Chondrocyte (in vitro differentiated cells): Measurements from ENCODE around the gene CNR2. TPM values are rescaled to one million over a fixed set of nuclear protein-coding genes. Genes with fewer than 3 reads are reported as not detected.

Source experiments
- DNase-seq: peaks from one replicate; pipeline ENCODE4 v3.0.0; 2021; ENCODE audit warnings: mixed read lengths, low spot score
- H3K27ac Mint-ChIP-seq: one replicate; pipeline ENCODE4 v1.8.0; 2021; ENCODE audit warnings: mild to moderate bottlenecking, moderate library complexity, mixed read lengths; ENCODE audit not compliant: unreplicated experiment
- H3K27me3 Mint-ChIP-seq: 2 replicates; pipeline ENCODE4 v1.8.0; 2021; ENCODE audit warnings: low read depth, mixed read lengths
- H3K36me3 Mint-ChIP-seq: 2 replicates; pipeline ENCODE4 v1.8.0; 2021; ENCODE audit warnings: low read depth, mixed read lengths
- H3K4me1 Mint-ChIP-seq: 2 replicates; pipeline ENCODE4 v1.8.0; 2021; ENCODE audit warnings: low read depth, mild to moderate bottlenecking, mixed read lengths
- H3K4me3 Mint-ChIP-seq: one replicate; pipeline ENCODE4 v1.8.0; 2021; ENCODE audit warnings: mild to moderate bottlenecking, moderate library complexity, mixed read lengths; ENCODE audit not compliant: unreplicated experiment
- H3K9me3 Mint-ChIP-seq: 2 replicates; pipeline ENCODE4 v1.8.0; 2021; ENCODE audit warnings: low read depth, mixed read lengths
- CTCF ChIP-seq: fragments of 200-600 bp; sonication (generic); IDR thresholded peaks from 2 replicates; pipeline ENCODE4 v1.5.0; 2021; ENCODE audit warnings: antibody characterized with exemption, mild to moderate bottlenecking, moderate library complexity
- total RNA-seq: library from RNA; stranded (reverse); gene quantifications from 3 replicates; pipeline ENCODE4 v1.2.1, GENCODE V29; 2021

The CNR2 gene
- total RNA-seq, 1 donor from 2014 or later: not detected

DNA sequence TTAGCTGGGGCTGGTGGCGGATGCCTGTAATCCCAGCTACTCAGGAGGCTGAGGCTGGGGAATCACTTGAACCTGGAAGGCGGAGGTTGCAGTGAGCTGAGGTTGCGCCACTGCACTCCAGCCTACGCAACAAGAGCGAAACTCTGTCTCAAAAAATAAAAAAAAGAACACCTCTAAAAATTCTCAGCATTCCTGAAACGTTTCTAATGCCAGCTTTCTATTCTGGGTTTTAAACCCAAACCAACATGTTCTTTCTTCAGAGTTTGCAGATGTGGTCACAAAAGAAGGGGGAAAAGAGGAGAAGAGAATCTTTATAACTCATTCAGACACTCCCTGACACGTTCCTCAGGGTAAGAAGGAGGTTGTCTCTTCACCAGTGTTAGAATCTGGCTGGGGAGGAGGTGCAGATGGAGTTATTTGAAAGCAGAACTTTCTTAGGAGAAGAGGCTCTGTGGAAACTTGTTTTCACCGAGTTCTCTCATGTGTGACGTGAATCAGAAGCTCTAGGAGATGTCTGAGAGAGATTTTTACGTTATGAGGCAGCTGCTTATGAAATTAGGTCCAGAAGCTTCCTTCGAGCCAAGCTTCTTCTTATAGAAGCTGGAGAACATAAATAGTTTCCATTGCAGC lies 17.8 kb upstream of the CNR2 start:
- peak; percentile 15 for DNase-seq
- Mint-ChIP-seq H3K9me3 (no peaks in the 10 kb centered on the region), H3K36me3 (no peaks in the 10 kb centered on the region), H3K4me3 (peak overlapping the region; percentile 54), H3K27ac (peak overlapping the region; percentile 89), H3K4me1 (peaks cover 16% of the 10 kb centered on the region), H3K27me3 (no peaks in the 10 kb centered on the region)
- TF ChIP-seq CTCF: no peak

GRCh38 chr1:23930270-23930669 lies 17.1 kb upstream of the CNR2 start:
- no peak for DNase-seq
- Mint-ChIP-seq H3K36me3 (no peaks in the 10 kb centered on the region), H3K27ac (no peak overlapping the region), H3K27me3 (no peaks in the 10 kb centered on the region), H3K4me3 (no peak overlapping the region), H3K4me1 (peaks cover 16% of the 10 kb centered on the region), H3K9me3 (no peaks in the 10 kb centered on the region)
- TF ChIP-seq CTCF: no peak

GRCh38 chr1:23928789-23929188 lies 15.6 kb upstream of the CNR2 start:
- Mint-ChIP-seq H3K36me3 (no peaks in the 10 kb centered on the region), H3K27ac (no peak overlapping the region), H3K27me3 (no peaks in the 10 kb centered on the region), H3K4me3 (no peak overlapping the region), H3K4me1 (peaks cover 16% of the 10 kb centered on the region), H3K9me3 (no peaks in the 10 kb centered on the region)
- DNase-seq: peak; percentile 5
- TF ChIP-seq CTCF: no peak

- no peaks in the 10 kb centered on the region for H3K27me3 Mint-ChIP-seq
- H3K27ac Mint-ChIP-seq: no peak overlapping the region
- TF ChIP-seq CTCF: no peak
- H3K4me1 Mint-ChIP-seq: peaks cover 16% of the 10 kb centered on the region
- DNase-seq: peak; percentile 9
- H3K36me3 Mint-ChIP-seq: no peaks in the 10 kb centered on the region
- no peak overlapping the region for H3K4me3 Mint-ChIP-seq
- no peaks in the 10 kb centered on the region for H3K9me3 Mint-ChIP-seq
Observed at GRCh38 chr1:23927097-23927496, 13.9 kb upstream of the CNR2 start.

GRCh38 chr1:23925279-23925678 lies 12.1 kb upstream of the CNR2 start:
- Mint-ChIP-seq H3K9me3 (no peaks in the 10 kb centered on the region), H3K36me3 (no peaks in the 10 kb centered on the region), H3K27ac (no peak overlapping the region), H3K4me3 (no peak overlapping the region), H3K4me1 (peaks cover 1% of the 10 kb centered on the region), H3K27me3 (no peaks in the 10 kb centered on the region)
- no peak for TF ChIP-seq CTCF
- DNase-seq: no peak
